ENCODE results near the gene GTSE1. TPM values are rescaled to one million over a fixed set of nuclear protein-coding genes. Genes with fewer than 3 reads are reported as not detected.

The GTSE1 gene
- total RNA-seq, 1 experiment from 2014 or later, result 46.1 TPM

- TF ChIP-seq ZNF274 (IDR thresholded peaks at IDR 0.05; ENCODE audit: low read depth, low read length) (no peak), RAD21 (IDR thresholded peaks at IDR 0.05; ENCODE audit: low read depth) (no peak), EZH2phosphoT487 (IDR thresholded peaks at IDR 0.05; ENCODE audit: borderline replicate concordance) (no peak), TCF7L2 (IDR thresholded peaks at IDR 0.05; ENCODE audit: borderline replicate concordance, extremely low read depth, insufficient read depth, insufficient read length) (no peak), CTCF (IDR thresholded peaks at IDR 0.05 in 2 of 3, conservative IDR thresholded peaks at IDR 0.05 in 1 of 3; ENCODE audit: borderline replicate concordance in 1 of 3, insufficient read depth in 1 of 3, low read depth in 2 of 3, low read length in 2 of 3) (no peak), EGR1 (IDR thresholded peaks at IDR 0.05; ENCODE audit: low read depth) (no peak), SP1 (IDR thresholded peaks at IDR 0.05; ENCODE audit: low read depth) (no peak), ATF3 (IDR thresholded peaks at IDR 0.05) (no peak), EZH2 (IDR thresholded peaks at IDR 0.05) (no peak), YY1 (IDR thresholded peaks at IDR 0.05; ENCODE audit: extremely low read depth, insufficient replicate concordance, low read depth, low read length) (no peak)
Measured at GRCh38 chr22:46350646-46351045, 54.0 kb downstream of the GTSE1 start (continued).

- H3K4me1 ChIP-seq (ENCODE audit: control insufficient read depth in 1 of 2, insufficient read depth in 2 of 2, low read length in 2 of 2), result peaks cover 13 to 14% of the 10 kb centered on the region in 2 experiments
- no peak for TF ChIP-seq TCF7L2 (IDR thresholded peaks at IDR 0.05; ENCODE audit: borderline replicate concordance, extremely low read depth, insufficient read depth, insufficient read length)
- TF ChIP-seq SP1 (IDR thresholded peaks at IDR 0.05; ENCODE audit: low read depth), result no peak
- no peak for TF ChIP-seq CBX3 (IDR thresholded peaks at IDR 0.05; ENCODE audit: low read depth)
- no peak for TF ChIP-seq SRF (IDR thresholded peaks at IDR 0.05; ENCODE audit: low read depth)
- no peak for TF ChIP-seq ZBTB33 (IDR thresholded peaks at IDR 0.05; ENCODE audit: extremely low read depth, insufficient replicate concordance, low read length)
- no peak for TF ChIP-seq EZH2phosphoT487 (IDR thresholded peaks at IDR 0.05; ENCODE audit: borderline replicate concordance)
- no peak overlapping the region for H2AFZ ChIP-seq (ENCODE audit: low read depth, low read length, poor library complexity, severe bottlenecking)
- DNase-seq (ENCODE audit: low read depth, low spot score), result no peak
- no peak overlapping the region for H3K4me3 ChIP-seq (replicated peaks in 1 of 2; ENCODE audit: low read depth in 1 of 2, low read length in 2 of 2)
- H3K36me3 ChIP-seq (ENCODE audit: control insufficient read depth in 1 of 2, insufficient read depth in 2 of 2, low read length in 2 of 2), result peaks cover 42 to 57% of the 10 kb centered on the region in 2 experiments
- H3K27ac ChIP-seq (ENCODE audit: low read depth, low read length), result no peak overlapping the region
- intact Hi-C loops (cut with micrococcal nuclease), result no loop called here
- H3K9me2 ChIP-seq (ENCODE audit: insufficient read depth), result no peaks in the 10 kb centered on the region
- no peak overlapping the region for H3K4me2 ChIP-seq (ENCODE audit: low read length)
- ATAC-seq, result no peak
- H3K9ac ChIP-seq (ENCODE audit: low read length), result no peak overlapping the region
- H3K9me3 ChIP-seq (ENCODE audit: control insufficient read depth in 1 of 2, insufficient read depth in 1 of 2, low read depth in 1 of 2, low read length in 2 of 2), result no peaks in the 10 kb centered on the region
- peaks cover 6% of the 10 kb centered on the region; the same call in 1 of the 2 replicates for H4K20me1 ChIP-seq (ENCODE audit: insufficient read depth)
- H3K27me3 ChIP-seq (ENCODE audit: insufficient read depth, low read length), result no peaks in the 10 kb centered on the region
- ChIA-PET RAD21 (ENCODE audit: low non-redundant PET in 1 of 2, low total read pairs in 2 of 2, uncharacterized antibody in 2 of 2, unreplicated experiment in 2 of 2) (no interaction called here), CTCF (no interaction called here), POLR2A (no interaction called here)
- H3K79me2 ChIP-seq (ENCODE audit: insufficient read depth, low read length), result peaks cover 25% of the 10 kb centered on the region; the same call in 1 of the 2 replicates
- BruUV-seq (replicated peaks), result no TSS peak
Measured at GRCh38 chr22:46351131-46351735, 54.6 kb downstream of the GTSE1 start.
